ENCODE results near the gene SKA1. TPM values are rescaled to one million over a fixed set of nuclear protein-coding genes. Genes with fewer than 3 reads are reported as not detected.
A peak's percentile ranks its signal among the peaks of the same experiment; 100 is the strongest.

SKA1 gene
- total and polyA plus RNA-seq, 2 of the 13 experiments (the other 11 are each of a cell fraction or from before 2014, with no cell fraction given) = 5.3 to 21.3 TPM

DNA sequence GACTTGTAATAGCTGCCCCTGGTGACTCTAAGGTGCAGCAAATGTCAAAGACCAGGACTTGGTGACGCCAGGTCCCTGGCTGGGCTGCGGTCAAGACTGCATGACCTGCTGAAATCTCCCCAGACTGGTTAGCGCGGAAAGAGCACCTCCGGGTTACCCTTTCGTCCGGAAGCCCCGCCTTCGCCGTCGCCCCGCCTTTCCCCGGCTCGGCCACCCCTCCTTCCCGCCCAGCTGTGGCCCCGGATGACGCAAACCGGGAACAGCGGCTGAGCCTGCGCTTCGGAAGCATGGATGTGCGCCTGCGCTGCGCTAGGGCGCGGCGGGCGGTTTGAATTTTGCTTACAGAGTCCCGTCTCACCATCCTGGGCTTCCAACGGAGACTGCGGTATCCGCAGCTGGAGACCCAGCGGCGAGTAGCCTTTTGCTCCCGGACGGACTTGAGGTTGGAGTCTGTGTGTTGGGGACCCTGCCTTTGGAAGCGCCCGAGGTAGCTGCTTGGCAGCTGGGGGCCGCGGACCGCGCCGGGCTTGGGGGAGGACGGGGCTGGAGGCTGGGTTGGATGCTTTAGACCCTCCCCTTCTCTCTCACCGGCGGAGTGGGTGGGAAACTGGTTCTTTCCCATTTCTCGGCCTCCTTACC is at the start of gene SKA1 (continued):
- TF ChIP-seq, protein P1, sequence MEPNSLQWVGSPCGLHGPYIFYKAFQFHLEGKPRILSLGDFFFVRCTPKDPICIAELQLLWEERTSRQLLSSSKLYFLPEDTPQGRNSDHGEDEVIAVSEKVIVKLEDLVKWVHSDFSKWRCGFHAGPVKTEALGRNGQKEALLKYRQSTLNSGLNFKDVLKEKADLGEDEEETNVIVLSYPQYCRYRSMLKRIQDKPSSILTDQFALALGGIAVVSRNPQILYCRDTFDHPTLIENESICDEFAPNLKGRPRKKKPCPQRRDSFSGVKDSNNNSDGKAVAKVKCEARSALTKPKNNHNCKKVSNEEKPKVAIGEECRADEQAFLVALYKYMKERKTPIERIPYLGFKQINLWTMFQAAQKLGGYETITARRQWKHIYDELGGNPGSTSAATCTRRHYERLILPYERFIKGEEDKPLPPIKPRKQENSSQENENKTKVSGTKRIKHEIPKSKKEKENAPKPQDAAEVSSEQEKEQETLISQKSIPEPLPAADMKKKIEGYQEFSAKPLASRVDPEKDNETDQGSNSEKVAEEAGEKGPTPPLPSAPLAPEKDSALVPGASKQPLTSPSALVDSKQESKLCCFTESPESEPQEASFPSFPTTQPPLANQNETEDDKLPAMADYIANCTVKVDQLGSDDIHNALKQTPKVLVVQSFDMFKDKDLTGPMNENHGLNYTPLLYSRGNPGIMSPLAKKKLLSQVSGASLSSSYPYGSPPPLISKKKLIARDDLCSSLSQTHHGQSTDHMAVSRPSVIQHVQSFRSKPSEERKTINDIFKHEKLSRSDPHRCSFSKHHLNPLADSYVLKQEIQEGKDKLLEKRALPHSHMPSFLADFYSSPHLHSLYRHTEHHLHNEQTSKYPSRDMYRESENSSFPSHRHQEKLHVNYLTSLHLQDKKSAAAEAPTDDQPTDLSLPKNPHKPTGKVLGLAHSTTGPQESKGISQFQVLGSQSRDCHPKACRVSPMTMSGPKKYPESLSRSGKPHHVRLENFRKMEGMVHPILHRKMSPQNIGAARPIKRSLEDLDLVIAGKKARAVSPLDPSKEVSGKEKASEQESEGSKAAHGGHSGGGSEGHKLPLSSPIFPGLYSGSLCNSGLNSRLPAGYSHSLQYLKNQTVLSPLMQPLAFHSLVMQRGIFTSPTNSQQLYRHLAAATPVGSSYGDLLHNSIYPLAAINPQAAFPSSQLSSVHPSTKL (CRISPR knock-in tag; IDR thresholded peaks at IDR 0.05) = peak; percentile 44; the same call in 1 of the 2 replicates
- TF ChIP-seq ZFP36L1 (CRISPR knock-in tag; IDR thresholded peaks at IDR 0.05) (peak; percentile 78; the same call in 1 of the 2 replicates), ZNF256 (CRISPR knock-in tag; conservative IDR thresholded peaks at IDR 0.05) (0 out of 2 replicates have a peak, but pooled peaks have one; percentile 14), NFKBIZ (CRISPR knock-in tag; IDR thresholded peaks at IDR 0.05) (peak; percentile 34; the same call in 1 of the 2 replicates), HNRNPL (IDR thresholded peaks at IDR 0.05; ENCODE audit: low read depth, low read length) (no peak), NFIB (CRISPR knock-in tag; IDR thresholded peaks at IDR 0.05; ENCODE audit: borderline replicate concordance) (no peak), PCBP1 (IDR thresholded peaks at IDR 0.05; ENCODE audit: borderline replicate concordance, low read depth, low read length) (no peak), CREM (IDR thresholded peaks at IDR 0.05) (peak; percentile 45), CREM (CRISPR knock-in tag; IDR thresholded peaks at IDR 0.05) (no peak), HNRNPH1 (optimal IDR thresholded peaks at IDR 0.05; ENCODE audit: low read depth, low read length) (no peak), SRY (CRISPR knock-in tag; IDR thresholded peaks at IDR 0.05) (0 out of 2 replicates have a peak, but pooled peaks have one; percentile 47), THAP11 (CRISPR knock-in tag; IDR thresholded peaks at IDR 0.05) (peak; percentile 82)
- TF ChIP-seq, protein P2, sequence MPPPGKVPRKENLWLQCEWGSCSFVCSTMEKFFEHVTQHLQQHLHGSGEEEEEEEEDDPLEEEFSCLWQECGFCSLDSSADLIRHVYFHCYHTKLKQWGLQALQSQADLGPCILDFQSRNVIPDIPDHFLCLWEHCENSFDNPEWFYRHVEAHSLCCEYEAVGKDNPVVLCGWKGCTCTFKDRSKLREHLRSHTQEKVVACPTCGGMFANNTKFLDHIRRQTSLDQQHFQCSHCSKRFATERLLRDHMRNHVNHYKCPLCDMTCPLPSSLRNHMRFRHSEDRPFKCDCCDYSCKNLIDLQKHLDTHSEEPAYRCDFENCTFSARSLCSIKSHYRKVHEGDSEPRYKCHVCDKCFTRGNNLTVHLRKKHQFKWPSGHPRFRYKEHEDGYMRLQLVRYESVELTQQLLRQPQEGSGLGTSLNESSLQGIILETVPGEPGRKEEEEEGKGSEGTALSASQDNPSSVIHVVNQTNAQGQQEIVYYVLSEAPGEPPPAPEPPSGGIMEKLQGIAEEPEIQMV (CRISPR knock-in tag; IDR thresholded peaks at IDR 0.05; ENCODE audit: low read depth) = peak; percentile 83; the same call in 1 of the 2 replicates
- TF ChIP-seq, protein P3, sequence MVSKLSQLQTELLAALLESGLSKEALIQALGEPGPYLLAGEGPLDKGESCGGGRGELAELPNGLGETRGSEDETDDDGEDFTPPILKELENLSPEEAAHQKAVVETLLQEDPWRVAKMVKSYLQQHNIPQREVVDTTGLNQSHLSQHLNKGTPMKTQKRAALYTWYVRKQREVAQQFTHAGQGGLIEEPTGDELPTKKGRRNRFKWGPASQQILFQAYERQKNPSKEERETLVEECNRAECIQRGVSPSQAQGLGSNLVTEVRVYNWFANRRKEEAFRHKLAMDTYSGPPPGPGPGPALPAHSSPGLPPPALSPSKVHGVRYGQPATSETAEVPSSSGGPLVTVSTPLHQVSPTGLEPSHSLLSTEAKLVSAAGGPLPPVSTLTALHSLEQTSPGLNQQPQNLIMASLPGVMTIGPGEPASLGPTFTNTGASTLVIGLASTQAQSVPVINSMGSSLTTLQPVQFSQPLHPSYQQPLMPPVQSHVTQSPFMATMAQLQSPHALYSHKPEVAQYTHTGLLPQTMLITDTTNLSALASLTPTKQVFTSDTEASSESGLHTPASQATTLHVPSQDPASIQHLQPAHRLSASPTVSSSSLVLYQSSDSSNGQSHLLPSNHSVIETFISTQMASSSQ (IDR thresholded peaks at IDR 0.05; ENCODE audit: low read depth) = no peak
- TF ChIP-seq, protein P3 (CRISPR knock-in tag; IDR thresholded peaks at IDR 0.05; ENCODE audit: borderline replicate concordance) = peak; percentile 35; the same call in 1 of the 2 replicates
- TF ChIP-seq, protein P4, sequence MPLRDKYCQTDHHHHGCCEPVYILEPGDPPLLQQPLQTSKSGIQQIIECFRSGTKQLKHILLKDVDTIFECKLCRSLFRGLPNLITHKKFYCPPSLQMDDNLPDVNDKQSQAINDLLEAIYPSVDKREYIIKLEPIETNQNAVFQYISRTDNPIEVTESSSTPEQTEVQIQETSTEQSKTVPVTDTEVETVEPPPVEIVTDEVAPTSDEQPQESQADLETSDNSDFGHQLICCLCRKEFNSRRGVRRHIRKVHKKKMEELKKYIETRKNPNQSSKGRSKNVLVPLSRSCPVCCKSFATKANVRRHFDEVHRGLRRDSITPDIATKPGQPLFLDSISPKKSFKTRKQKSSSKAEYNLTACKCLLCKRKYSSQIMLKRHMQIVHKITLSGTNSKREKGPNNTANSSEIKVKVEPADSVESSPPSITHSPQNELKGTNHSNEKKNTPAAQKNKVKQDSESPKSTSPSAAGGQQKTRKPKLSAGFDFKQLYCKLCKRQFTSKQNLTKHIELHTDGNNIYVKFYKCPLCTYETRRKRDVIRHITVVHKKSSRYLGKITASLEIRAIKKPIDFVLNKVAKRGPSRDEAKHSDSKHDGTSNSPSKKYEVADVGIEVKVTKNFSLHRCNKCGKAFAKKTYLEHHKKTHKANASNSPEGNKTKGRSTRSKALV (CRISPR knock-in tag; IDR thresholded peaks at IDR 0.05) = no peak
- TF ChIP-seq, protein P5, sequence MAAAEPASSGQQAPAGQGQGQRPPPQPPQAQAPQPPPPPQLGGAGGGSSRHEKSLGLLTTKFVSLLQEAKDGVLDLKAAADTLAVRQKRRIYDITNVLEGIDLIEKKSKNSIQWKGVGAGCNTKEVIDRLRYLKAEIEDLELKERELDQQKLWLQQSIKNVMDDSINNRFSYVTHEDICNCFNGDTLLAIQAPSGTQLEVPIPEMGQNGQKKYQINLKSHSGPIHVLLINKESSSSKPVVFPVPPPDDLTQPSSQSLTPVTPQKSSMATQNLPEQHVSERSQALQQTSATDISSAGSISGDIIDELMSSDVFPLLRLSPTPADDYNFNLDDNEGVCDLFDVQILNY (CRISPR knock-in tag; conservative IDR thresholded peaks at IDR 0.05) = peak; percentile 99
